Measurements from ENCODE around the gene ZNF256.

The ZNF256 gene

DNA sequence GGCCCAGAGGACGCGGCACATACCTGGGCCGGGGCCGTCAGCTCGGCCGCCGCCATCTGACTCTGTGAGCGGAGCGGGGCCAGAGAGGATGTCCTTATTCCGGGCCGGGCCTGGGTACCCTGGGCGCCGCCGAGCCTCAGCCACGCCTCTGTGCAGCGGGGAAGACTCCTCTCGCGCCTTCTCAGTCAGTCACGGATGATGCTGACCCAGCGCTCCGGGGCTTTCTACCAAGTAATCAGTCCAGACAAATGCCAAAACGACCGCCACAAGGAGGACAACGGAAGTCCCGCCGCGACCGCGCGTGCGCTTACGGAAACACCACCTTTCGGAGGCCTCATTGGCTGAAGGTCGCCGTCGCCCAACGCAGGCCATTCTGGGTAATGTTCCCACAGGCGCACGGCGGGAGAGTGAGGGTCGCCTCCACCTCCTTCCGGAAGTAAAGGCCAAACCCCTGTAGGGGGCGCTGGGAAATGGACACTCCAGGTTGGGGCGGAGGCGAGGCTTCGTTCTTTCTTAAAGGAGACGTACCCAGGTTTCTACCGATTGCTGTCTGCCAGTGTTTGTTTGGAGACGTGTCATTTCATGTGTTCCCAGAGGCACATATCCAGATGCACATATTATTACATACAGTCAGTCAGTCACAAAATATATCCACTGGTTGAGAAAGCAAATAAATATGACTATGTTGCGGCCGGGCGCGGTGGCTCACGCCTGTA is at the start of gene ZNF256:
ZNF256 (minus strand) TSS at position 288 of the 716 bp plus-strand sequence; CDS start at position 56, 232 bp downstream.
- peak; percentile 98 for DNase-seq (ENCODE audit: low read depth, low spot score)

DNA sequence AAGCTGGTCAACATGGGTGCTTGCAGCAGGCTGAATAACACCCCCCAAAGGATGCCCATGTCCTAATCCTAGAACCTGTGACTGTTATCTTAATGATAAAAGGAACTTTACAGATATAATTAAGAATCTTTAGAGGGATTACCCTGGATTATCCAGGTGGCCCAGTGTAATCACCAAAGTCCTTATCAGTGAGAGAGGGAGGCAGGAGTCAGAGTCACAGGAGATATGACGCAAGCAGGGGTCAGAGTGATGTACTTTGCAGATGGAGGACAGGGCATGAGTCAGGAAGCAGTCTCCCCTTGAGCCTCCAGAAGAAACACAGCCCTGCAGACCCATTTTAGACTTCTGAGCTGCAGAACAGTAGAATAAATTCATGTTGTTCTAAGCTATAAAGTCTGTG is 45.3 kb upstream of the ZNF256 start:
- no peak for DNase-seq (ENCODE audit: low read depth, low spot score)

DNA sequence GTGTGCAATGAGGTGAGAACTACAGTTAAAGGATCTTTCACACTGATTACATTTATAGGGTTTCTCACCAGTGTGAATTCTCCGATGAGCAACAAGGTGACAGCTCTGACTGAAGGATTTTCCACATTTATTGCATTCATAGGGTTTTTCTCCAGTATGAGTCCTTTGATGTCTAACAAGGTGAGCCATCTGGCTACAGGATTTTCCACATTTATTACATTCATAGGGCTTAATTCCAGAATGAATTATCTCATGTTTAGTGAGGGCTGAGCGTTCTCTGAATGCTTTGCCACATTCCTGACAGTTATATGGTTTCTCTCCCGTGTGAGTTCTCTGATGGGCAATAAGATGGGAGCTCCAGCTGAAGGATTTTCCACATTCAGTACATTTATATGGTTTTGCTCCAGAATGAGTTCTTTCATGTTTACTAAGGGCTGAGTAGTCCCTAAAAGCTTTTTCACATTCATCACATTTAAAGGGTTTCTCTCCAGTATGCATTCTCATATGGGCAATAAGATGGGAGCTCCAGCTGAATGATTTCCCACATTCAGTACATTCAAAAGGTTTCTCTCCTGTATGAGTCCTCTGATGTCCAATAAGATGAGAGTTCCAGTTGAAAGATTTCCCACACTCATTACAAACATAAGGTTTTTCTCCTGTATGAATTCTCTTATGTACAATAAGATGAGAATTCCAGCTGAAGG is 31.2 kb upstream of the ZNF256 start:
- DNase-seq (ENCODE audit: low read depth, low spot score), result no peak

DNA sequence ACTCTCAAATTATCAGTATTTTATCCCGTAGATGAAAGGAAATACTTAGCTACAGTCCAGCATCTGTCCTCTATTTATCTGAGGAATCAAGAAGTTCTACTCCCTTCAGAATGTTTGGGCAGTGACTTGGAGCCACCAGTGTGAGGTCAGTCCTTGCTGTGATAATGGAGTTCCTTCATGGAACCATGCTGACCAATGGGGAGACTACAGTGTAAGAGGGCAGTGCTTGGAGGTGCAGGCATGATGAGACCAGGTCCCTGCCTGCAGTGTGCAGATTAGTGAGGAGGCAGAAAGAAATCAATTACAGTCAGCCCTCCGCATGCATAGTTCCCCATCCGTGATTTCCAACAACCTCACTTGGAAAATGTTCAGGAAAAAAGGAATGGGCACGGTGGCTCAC is 26.9 kb upstream of the ZNF256 start, which contains the start of gene C19orf18:
C19orf18 (minus strand) TSS at position 101 of the 400 bp plus-strand sequence. CDS start 102 bp downstream, outside the sequence.
- DNase-seq (ENCODE audit: low read depth, low spot score), result no peak

DNA sequence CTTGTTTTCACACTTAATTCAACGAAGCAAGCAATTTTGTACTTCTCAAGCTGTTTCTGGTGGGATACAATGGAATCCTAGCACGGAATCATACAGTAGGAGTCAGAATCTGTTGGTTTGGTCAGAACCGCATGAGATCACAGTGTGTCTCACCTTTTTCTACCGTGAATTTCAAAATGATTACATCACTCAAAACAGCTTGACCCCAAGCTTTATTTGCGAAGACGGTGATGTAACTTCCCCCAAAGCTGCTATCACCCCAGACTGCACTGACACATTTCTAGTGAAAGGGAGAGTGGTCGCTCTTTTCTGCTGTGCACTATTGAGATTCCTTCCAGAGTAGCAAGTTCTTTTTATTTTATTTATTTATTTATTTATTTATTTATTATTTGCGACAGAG is 17.3 kb upstream of the ZNF256 start:
- DNase-seq (ENCODE audit: low read depth, low spot score), result no peak

DNA sequence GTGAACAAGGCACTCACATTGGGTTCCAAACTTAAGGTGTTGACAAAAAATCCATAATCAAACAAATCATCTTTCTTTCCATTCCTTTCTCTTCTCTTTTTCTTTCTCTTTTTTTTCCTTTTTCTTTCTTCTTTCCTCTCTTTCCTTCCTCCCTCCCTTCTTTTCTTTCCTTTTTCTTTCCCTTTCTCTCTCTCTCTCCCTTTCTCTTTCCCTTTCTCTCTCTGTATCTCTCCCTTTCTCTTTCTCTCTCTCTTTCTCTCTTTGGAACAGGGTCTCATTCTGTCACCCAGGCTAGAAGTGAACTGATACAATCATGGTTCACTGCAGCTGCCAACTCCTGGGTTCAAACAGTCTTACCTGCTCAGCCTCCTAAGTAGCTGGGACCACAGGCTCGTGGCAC is 14.3 kb upstream of the ZNF256 start:
- no peak for DNase-seq (ENCODE audit: low read depth, low spot score)

DNA sequence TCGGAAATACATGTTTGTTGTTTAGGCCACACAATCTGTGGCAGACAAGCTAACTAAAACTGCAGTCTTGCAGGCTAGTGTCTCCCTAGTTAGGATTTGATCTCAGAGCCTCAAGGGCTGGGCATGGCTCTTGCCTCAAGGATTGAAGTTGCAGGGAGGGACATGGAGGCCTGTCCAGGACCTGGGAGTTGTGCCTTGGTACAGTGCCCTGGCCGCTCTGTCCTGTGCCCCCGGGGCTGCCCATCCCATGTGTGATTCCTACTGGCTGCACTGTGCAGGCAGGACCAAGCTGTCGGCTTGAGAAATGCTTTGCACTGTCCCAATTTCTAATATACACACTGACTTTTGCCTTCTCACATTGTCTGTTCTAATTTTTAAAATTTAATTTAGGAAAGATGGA is 7.5 kb upstream of the ZNF256 start:
- DNase-seq (ENCODE audit: low read depth, low spot score), result no peak

DNA sequence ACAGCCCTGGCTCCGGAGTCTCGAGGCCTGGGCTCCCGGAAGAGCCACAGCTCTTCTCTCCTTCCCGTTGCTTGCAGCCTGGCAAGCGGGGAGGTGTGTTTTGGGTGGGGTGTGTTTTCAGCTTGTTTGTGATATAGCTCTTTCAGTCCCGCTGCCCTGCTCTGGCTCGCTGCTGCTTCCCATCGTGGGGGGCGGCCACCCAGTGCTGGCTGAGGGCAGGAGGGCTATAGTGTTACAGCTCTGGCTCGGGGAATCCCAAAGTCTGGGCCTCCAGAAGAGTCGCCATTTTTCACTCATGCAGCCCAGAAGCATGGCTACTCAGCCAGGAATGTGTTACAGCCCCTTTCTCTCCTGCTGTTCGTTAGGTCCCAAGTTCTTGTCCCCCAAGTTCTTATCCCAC is 2.2 kb upstream of the ZNF256 start:
- no peak for DNase-seq (ENCODE audit: low read depth, low spot score)

DNA sequence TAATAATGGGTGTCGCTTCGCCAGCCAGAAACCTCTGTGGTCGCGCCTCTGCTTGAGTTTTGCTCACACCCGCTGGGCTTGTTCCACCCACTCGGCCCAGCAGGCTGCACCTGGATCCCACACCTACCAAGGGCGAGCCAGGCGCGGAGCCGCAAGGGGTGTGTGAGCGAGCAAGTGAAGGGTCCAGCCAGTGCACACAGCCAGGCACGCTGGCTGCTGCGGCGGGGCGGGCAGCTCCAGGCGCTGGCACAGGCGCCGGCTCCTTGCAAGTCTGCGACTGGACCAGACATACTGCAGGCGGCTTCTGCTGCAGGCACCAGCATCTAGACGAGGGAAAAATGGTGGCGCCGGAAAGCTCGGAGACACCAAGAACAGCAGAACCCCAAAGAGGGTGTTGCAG is 1.8 kb upstream of the ZNF256 start:
- no peak for DNase-seq (ENCODE audit: low read depth, low spot score)

DNA sequence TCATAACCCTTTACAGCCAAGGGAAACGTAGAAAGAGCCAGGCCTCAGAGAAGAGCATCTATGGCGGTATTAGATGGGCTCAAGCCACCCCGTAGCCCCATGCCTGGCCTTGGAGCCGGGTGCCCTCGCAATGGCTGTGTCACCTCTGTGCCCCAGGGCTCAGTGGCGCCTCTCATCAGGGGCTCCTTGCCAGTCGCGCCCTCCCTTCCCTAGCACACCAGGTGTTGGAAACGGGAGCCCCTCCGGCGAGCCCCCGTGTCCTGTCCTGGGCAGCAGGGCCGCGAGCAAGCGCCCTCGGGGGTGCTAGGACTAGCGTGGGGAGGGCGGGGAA is 453 bp downstream of the ZNF256 start:
- DNase-seq (ENCODE audit: low read depth, low spot score), result no peak

DNA sequence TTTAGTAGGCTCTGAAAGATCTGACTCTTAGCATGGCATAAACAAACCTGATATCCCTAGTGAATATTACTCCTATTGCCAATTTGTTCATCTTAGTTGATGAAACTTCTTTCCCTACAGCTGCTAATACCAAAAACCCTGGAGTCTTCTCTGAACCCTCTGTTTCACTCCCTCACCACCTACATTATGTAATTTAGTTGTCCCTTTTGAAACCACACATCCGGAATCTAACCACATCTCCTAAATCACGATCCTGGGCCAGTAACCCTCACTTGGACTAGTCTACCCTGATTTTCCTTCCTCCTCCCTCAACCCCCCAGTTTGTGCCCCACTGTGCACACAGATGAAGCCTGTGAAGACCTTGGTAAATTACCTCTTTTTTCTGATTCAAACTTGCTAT is 1.2 kb downstream of the ZNF256 start:
- DNase-seq (ENCODE audit: low read depth, low spot score), result no peak

DNA sequence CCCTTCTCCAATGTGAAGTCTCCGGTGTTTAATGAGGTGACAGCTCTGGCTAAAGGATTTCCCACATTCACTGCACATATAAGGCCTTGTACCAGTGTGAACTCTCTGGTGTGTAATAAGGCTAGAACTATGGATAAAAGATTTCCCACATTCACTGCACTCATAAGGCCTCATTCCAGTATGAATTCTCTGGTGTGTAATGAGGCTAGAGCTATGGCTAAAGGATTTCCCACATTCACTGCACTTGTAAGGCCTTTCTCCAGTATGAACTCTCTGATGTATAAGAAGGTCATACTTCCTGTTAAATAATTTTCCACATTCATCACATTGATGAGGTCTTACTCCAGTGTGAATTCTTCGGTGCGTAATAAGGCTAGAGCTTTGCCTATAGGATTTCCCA is 5.9 kb downstream of the ZNF256 start:
- DNase-seq (ENCODE audit: low read depth, low spot score), result no peak

DNA sequence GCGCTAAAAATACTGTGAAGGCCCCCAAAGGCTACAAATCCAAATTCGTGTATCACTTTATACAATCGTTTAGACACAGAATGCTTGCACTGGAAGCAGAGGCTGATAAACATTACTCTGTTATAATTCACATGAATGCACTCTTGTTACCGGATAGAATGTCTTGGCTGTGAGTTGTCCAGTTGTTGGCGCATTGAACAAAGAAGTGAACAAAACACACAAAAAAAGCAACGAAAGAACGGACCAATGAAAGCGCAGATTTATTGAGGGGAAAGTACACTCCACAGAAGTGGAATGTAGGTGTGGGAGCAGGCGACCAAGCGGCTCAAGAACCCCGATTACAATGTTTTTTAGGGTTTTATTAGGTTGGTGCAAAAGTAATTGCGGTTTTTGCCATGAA is 11.8 kb downstream of the ZNF256 start:
- no peak for DNase-seq (ENCODE audit: low read depth, low spot score)

DNA sequence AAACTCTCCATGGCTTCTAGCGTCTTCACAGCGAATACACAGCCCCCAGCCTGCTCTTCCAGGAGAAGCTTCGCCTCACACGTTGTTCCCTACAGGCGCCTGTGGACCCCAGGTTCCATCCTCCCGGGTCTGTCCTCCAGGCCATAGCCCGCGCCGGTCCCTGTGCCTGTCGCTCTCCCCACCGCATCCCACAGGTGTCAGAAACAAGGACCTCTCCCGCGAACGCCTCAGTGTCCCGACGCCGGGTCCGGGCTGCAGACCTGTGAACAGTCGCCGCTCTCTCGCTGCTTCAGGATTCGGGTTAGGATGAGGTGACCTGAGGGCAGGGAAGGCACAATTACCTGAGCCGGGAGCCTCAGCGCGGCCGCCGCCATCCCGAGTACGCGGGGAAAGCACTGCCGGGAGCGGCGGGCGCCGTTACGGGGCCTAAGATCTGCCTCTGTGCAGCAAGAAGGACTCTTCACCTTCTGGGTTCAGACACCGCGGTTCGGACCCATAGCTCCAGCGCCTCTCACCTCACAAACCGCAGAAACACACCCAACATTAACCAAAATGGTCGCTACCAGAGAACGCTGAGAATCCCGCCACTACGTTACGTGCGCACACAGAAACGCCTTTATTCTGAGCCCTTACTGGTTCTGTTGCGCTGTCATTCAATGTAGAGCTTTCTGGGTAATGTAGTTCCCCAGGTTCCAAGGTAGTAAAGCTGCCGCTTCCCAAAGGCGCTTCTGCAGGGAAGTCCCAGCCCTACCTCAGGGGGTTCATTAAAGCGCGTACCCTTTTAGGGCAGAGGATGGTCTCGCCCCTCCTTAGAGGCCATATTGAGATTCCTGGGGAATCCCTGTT is 12.5 kb downstream of the ZNF256 start, which contains the start of gene ZNF418:
ZNF418 (minus strand) TSS at position 583 of the 846 bp plus-strand sequence. CDS start 1,580 bp downstream, outside the sequence.
- DNase-seq (ENCODE audit: low read depth, low spot score), result peak; percentile 88

DNA sequence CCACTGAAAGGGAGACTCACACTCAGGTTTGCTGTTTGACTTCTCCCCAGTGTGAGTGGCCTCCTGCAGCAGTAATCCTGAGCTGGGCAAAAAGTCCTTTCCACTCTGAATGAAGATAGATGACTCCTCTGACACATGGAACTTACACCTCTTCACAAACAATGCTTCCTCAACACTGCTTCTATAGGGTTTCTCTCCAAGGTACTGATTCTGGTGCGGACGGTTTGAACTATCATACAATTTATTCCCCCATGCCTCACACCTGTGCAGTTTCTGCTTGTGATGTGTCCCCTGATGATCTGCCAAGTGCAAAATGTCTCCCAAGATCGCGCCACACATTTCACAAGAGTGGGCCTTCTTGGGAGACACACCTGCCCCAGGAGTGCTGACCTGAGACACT is 19.9 kb downstream of the ZNF256 start:
- DNase-seq (ENCODE audit: low read depth, low spot score), result no peak

DNA sequence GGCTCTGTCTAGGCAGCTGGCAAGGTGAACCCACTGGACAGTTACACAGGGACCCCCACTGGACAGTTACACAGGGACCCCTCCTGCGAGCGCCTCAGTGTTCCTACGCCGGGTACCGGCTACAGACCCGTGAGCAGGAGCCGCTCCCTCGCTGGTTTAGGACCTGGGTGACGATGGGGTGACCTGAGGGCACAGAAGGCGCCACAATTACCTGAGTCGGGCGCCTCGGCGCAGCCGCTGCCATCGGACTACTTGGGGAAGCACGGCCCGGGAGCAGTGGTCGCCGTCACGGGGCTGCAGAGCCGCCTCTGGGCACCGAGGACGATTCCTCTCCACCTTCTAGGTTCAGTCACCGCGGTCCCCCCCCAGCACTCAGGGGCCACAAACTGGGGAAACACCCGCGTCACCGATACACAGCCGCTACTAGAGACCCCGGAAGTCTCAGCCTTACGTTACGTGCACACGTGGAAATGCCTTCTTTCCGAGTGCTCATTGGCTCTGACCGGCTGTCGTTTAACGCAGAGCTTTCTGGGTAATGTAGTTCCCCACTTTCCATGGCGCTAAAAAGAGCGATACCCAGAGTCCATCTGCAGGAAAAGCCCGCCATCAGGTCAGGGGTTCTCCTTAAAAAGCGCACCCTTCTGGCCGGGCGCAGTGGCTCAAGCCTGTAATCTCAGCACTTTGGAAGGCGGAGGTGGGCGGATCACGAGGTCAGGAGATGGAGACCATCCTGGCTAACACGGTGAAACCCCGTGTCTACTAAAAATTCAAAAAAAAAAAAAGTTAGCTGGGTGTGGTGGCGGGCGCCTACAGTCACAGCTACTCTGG is 31.1 kb downstream of the ZNF256 start, which contains the start of gene ZNF417:
ZNF417 (minus strand) TSS at position 425 of the 828 bp plus-strand sequence; CDS start at position 244, 181 bp downstream.
- DNase-seq (ENCODE audit: low read depth, low spot score), result peak; percentile 99

DNA sequence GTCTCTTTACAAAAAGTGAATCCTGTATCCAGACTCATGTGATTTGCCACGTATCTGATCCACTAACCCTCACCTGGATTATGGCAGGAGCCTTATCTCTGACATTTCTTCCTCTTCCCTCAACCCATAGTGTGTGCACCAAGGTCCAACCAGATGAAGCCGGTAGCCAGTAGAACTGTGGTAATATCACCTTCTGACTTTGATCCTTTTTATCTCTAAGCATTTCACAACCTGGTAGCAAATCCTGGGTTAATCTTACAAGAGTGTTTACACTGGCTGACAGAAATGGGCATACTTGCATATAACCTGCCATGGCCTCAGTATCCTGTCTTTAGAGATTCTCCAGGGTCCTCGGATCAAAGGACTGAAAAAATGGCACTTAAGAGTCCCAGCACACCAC is 33.0 kb downstream of the ZNF256 start:
- DNase-seq (ENCODE audit: low read depth, low spot score), result no peak

DNA sequence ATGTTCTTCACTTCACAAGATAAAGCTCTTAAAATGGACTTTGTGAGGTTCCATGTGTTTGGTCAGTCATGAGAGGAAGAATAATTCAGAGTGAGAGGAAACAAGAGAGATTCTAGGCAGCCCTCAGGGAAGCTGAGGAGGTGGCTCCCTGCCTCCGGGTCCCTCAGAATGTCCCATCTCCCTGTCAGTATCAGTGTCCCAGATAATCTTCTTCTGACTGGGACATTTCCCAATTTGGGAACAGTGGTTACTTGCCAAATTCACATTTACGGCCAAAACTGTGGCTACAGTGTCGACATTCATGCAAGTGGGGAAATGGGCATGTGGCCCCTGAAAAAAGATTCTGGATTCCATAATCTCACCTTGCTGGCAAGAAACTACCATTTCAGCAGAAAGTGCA is 40.1 kb downstream of the ZNF256 start:
- DNase-seq (ENCODE audit: low read depth, low spot score), result no peak

DNA sequence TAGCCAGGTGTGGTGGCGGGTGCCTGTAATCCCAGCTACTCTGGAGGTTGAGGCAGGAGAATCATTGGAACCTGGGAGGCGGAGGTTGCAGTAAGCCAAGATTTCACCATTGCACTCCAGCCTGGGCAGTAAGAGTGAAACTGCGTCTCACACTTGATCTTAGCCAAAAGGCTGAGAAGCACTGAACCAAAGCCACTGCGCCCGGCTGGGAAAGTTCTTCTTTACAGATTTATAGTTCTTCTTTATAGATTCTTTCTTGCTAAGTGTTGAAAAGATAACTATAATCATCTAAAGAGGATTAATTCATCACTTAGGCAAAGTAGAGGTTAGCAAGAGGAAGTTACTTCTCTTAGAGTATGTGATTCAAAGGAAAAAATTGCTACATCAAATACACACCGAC is 42.2 kb downstream of the ZNF256 start:
- no peak for DNase-seq (ENCODE audit: low read depth, low spot score)

DNA sequence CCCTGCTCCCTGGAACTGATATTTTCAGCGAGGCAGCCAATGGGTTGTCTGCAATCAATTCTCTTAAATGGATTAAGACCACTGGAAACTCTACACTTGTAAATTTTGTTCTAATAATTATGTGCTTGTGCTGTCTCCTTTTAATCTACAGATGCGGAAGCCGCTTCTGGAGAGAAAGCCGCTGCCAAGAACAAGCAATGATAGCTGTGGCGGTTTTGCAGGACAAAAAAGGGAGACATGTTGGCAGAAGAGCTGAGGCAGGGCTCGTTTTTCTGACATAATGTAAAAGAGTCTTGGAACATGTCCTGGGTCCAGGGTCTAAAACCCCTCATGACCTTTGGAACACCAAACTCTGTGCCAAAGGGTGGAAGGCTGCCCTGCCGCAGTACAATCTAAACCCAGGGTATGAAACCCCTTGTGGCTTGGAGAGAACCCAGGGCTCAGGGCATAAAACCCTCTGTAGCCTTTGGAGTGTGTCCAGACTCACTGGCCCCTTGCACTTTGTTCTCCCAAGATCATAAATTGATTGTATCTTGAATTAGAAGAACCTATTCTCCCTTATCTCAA is 43.8 kb downstream of the ZNF256 start:
- DNase-seq (ENCODE audit: low read depth, low spot score), result no peak

DNA sequence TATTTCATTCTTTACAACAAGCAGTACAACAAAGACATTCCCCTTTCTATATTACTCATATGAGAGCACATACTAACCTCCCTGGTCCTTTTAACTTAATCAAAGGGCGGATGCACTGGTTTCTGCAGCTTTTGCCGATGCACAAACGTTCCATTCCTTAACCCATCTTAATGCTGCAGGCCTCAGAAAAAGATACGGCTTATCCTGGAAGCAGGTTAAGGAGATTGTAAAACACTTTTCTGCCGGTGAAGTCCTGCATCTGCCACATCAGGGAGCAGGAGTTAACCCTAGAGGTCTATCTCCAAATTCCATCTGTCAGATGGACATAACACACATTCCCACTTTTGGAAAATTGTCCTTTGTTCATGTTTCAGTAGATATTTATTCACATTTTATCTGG is 47.2 kb downstream of the ZNF256 start:
- peak; percentile 7 for DNase-seq (ENCODE audit: low read depth, low spot score)
